Spleen (tissue), 11 donors: ENCODE measurements around the gene CDH18. TPM values are rescaled to one million over a fixed set of nuclear protein-coding genes. Genes with fewer than 3 reads are reported as not detected.

Source experiments
- DNase-seq: peaks from one replicate; pipeline ENCODE4 v3.0.0-alpha.2; 2020
- H3K27ac ChIP-seq, 8 donors: fragments of 200-600 bp; sonication (generic) in 7 of 8; 1 replicate in 4 of 8; 2 replicates in 4 of 8; pipeline versions ENCODE4 v1.5.0 to v1.8.0; 2016 to 2021; ENCODE audit warnings: inconsistent platforms in 4 of 8, mild to moderate bottlenecking in 4 of 8, moderate library complexity in 1 of 8
- H3K27me3 ChIP-seq, 7 donors: fragments of 200-600 bp; sonication (generic) in 6 of 7; replicated peaks in 1 of 7; 1 replicate in 4 of 7; 2 replicates in 3 of 7; pipeline versions ENCODE4 v1.5.0 to v1.8.0; 2016 to 2021; ENCODE audit warnings: inconsistent platforms in 3 of 7, mild to moderate bottlenecking in 1 of 7
- H3K36me3 ChIP-seq, 6 donors: fragments of 200-600 bp; sonication (generic) in 5 of 6; 1 replicate in 4 of 6; 2 replicates in 2 of 6; pipeline versions ENCODE4 v1.5.0 to v1.8.0; 2016 to 2021; ENCODE audit warnings: inconsistent platforms in 2 of 6
- H3K4me1 ChIP-seq, 6 donors: fragments of 200-600 bp; sonication (generic) in 5 of 6; 1 replicate in 3 of 6; 2 replicates in 3 of 6; pipeline versions ENCODE4 v1.5.0 to v1.8.0; 2016 to 2021; ENCODE audit warnings: inconsistent platforms in 3 of 6
- H3K4me3 ChIP-seq, 8 donors: fragments of 200-600 bp; sonication (generic) in 7 of 8; 1 replicate in 4 of 8; 2 replicates in 4 of 8; pipeline versions ENCODE4 v1.5.0 to v1.8.0; 2016 to 2021; ENCODE audit warnings: inconsistent platforms in 4 of 8, mild to moderate bottlenecking in 4 of 8, moderate library complexity in 2 of 8
- H3K9me3 ChIP-seq, 8 donors: fragments of 200-600 bp; sonication (generic) in 7 of 8; 1 replicate in 4 of 8; 2 replicates in 4 of 8; pipeline versions ENCODE4 v1.5.0 to v1.8.0; 2016 to 2021; ENCODE audit warnings: inconsistent platforms in 4 of 8
- POLR2A ChIP-seq, 3 donors: fragments of 450-650 bp; IDR thresholded peaks; one replicate each; pipeline ENCODE4 v1.5.1; 2017; ENCODE audit warnings: antibody characterized with exemption in 3 of 3, mild to moderate bottlenecking in 1 of 3
- POLR2AphosphoS5 ChIP-seq, 3 donors: sonication (generic); formaldehyde crosslinking; IDR thresholded peaks; one replicate each; pipeline ENCODE4 v1.5.1; 2017; ENCODE audit warnings: antibody characterized with exemption in 3 of 3
- WGBS, 5 donors: extraction: QIAGEN DNeasy Blood & Tissue Kit in 3 of 5; methylation state at CpG; one replicate each; pipeline versions ENCODE4 v1.1.5 to v1.1.7; 2013 to 2018; 5-methylcytosine and 5-hydroxymethylcytosine counted together
- intact Hi-C: fragments of 100-400 bp; cut with DNase I; formaldehyde crosslinking; loops from one replicate; pipeline ENCODE4 v1.15.0; 2023; ENCODE audit warnings: low total_unique reads
- polyA plus RNA-seq, 3 donors: library from polyadenylated mRNA; stranded (reverse); fragments of 200-250 nt; gene quantifications; one replicate each; pipeline ENCODE4 v1.2.1, GENCODE V29; 2013
- total RNA-seq, 7 donors: library from RNA; depleted of rRNA in 3 of 7; stranded (reverse); fragments of >200 nt in 3 of 7; fragmentation: NEBNext Ultra II Directional in 4 of 7; extraction: Animal tissue kit (Norgen Biotek cat#: 25700) in 4 of 7; gene quantifications; one replicate each; pipeline versions ENCODE4 v1.1.0 to v1.2.1, GENCODE V29; 2016 to 2021
- TF ChIP-seq, protein P1 (sequence below), 11 experiments: fragments of 200-600 bp in 7 of 11; fragments of 450-650 bp in 4 of 11; sonication (generic) in 4 of 11; IDR thresholded peaks in 8 of 11; conservative IDR thresholded peaks in 3 of 11; 1 replicate in 7 of 11; 2 replicates in 4 of 11; pipeline versions ENCODE4 v1.4.0 to v1.8.0; 2016 to 2021; ENCODE audit warnings: antibody characterized with exemption in 11 of 11, inconsistent platforms in 4 of 11, mild to moderate bottlenecking in 1 of 11
- donor health status: healthy with polysubstance abuse.
- donor health status: DM: no; HTN: no; CAD: no; lungs with moderate emphysema.
- donor health status: DM: no; HTN: no; CAD: no.
- donor health status: Bipolar disorder and iron deficiency.
- donor health status: healthy.
- donor health status: DM: no; HTN: no; CAD: no.
- donor health status: DM: yes; HTN: yes; CAD: no.

The CDH18 gene
- total and polyA plus RNA-seq, 10 donors = 0.26 TPM; not detected in 9

DNA sequence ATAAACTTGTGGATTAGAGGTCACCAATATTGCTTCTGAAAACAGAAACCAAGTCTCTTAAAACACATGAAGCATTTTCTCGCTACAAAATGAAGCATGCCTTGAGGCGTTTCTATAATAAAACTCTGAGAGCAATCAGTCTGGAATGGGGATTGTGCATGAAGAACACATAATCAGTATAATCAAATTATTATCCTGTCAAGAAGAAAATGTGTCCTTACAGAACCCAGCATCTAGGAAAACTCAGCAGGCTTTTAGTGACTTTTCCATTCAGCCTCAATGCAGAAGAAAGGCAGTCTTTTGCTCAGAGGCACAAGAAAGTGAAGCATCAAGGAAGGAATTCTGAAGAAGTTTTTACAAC is 121.9 kb downstream of the CDH18 start:
- DNase-seq = no peak
- intact Hi-C loops = no loop called here
- H3K36me3 ChIP-seq = no peaks in the 10 kb centered on the region
- no peak overlapping the region for H3K27ac ChIP-seq
- H3K4me1 ChIP-seq = no peaks in the 10 kb centered on the region
- H3K9me3 ChIP-seq = peaks cover 0 to 22% (median 7%) of the 10 kb centered on the region in 8 donors
- WGBS, 5 donors = 84 to 95% (median 87%) methylated on average over 2 of the region's 2 CpGs
- TF ChIP-seq POLR2AphosphoS5 (IDR thresholded peaks at IDR 0.05) (no peak), POLR2A (IDR thresholded peaks at IDR 0.05) (no peak)
- TF ChIP-seq, protein P1, sequence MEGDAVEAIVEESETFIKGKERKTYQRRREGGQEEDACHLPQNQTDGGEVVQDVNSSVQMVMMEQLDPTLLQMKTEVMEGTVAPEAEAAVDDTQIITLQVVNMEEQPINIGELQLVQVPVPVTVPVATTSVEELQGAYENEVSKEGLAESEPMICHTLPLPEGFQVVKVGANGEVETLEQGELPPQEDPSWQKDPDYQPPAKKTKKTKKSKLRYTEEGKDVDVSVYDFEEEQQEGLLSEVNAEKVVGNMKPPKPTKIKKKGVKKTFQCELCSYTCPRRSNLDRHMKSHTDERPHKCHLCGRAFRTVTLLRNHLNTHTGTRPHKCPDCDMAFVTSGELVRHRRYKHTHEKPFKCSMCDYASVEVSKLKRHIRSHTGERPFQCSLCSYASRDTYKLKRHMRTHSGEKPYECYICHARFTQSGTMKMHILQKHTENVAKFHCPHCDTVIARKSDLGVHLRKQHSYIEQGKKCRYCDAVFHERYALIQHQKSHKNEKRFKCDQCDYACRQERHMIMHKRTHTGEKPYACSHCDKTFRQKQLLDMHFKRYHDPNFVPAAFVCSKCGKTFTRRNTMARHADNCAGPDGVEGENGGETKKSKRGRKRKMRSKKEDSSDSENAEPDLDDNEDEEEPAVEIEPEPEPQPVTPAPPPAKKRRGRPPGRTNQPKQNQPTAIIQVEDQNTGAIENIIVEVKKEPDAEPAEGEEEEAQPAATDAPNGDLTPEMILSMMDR (IDR thresholded peaks at IDR 0.05 in 8 of 11, conservative IDR thresholded peaks at IDR 0.05 in 3 of 11) = no peak
- H3K4me3 ChIP-seq = no peak overlapping the region
- no peaks in the 10 kb centered on the region for H3K27me3 ChIP-seq

DNA sequence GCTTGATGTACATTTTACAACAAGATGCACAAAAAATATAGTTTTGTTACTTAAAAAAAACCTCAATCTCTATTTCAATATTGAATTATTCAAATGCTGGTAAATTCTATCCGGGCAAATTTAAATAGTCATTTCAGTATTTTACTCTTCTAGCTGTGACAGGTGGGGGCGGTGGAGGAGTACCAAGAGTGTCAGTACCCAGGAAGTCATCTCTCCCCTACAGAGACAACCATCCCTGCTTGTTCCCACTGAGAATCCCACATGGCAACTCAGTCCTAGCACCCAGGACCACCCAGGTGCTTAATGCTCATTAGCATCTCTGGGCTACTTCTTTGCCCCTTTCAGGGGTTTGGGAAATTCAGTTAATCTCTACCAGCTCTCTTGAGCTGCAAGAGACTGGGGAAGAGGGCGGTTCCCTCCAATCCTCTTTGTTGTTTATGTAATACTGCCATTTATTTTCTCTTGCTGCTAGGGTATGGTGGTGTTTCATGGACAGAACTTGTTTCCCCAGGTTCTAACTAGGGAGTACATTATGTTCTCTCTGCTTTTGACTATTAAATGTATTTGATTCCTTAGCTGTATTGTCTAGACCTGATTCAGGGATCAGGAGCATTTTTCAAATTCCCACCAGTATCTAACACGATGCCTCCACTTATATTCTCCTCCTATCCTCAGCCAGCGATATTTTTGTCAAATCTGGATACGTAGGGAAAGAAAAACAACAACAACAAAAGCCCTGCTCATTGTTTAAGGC is 122.5 kb downstream of the CDH18 start:
- DNase-seq = no peak
- TF ChIP-seq POLR2AphosphoS5 (IDR thresholded peaks at IDR 0.05) (no peak), POLR2A (IDR thresholded peaks at IDR 0.05) (no peak)
- H3K27me3 ChIP-seq = no peaks in the 10 kb centered on the region
- no peak overlapping the region for H3K27ac ChIP-seq
- H3K4me3 ChIP-seq = no peak overlapping the region
- no peaks in the 10 kb centered on the region for H3K36me3 ChIP-seq
- intact Hi-C loops = no loop called here
- no peaks in the 10 kb centered on the region for H3K4me1 ChIP-seq
- H3K9me3 ChIP-seq = peaks cover 0 to 23% (median 7%) of the 10 kb centered on the region in 8 donors
- 71 to 80% (median 76%) methylated on average over 6 of the region's 6 CpGs for WGBS, 5 donors

DNA sequence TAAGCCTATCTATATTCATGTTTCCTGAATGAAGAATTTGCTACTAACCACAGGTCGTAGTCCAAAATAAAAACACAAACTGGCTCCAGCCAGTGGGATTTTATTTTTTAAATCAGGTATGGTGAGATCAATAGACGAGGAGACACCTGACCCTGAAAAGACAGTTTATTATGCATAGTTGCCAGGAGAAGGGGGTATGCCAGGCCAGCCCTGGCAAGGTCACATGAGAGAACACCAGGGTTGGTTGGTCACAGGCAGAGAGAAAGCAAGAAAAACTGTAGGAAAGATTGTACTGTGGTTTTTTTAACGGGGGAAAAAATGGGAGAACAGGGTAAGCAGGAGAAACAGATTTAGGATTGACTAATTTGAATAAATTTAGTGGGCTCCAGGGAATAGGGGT is 125.3 kb downstream of the CDH18 start:
- H3K27me3 ChIP-seq = no peaks in the 10 kb centered on the region
- WGBS, 5 donors = 63 to 74% (median 70%) methylated on average over 3 of the region's 3 CpGs
- intact Hi-C loops = no loop called here
- no peaks in the 10 kb centered on the region for H3K36me3 ChIP-seq
- TF ChIP-seq POLR2AphosphoS5 (IDR thresholded peaks at IDR 0.05) = no peak
- TF ChIP-seq, protein P1 (IDR thresholded peaks at IDR 0.05 in 8 of 11, conservative IDR thresholded peaks at IDR 0.05 in 3 of 11) = no peak
- TF ChIP-seq POLR2A (IDR thresholded peaks at IDR 0.05) = no peak
- no peaks in the 10 kb centered on the region for H3K4me1 ChIP-seq
- DNase-seq = no peak
- H3K27ac ChIP-seq = no peak overlapping the region
- H3K4me3 ChIP-seq = no peak overlapping the region
- peaks cover 0 to 23% (median 7%) of the 10 kb centered on the region in 8 donors for H3K9me3 ChIP-seq

DNA sequence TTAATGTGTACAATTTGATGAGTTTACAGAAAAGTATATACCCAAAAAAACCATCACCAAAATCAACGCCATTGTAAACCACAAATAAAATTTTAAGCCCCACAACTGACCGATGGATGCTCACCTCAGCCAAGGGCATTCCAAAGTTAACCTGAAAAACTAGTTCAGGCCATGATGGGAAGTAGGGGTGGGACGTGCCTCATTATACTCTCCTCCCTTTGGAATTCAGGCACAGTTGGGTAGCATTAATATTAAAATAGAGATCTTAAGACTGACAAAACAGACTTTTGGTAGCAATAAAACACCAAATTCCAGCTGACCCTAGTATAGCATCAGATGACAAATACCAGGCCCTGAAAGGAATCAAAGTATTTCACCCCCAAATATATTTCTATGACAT is 129.0 kb downstream of the CDH18 start:
- Histone ChIP-seq H3K4me1 (no peaks in the 10 kb centered on the region), H3K4me3 (no peak overlapping the region), H3K27ac (no peak overlapping the region), H3K9me3 (peaks cover 0 to 16% (median 3%) of the 10 kb centered on the region in 8 donors), H3K27me3 (no peaks in the 10 kb centered on the region), H3K36me3 (no peaks in the 10 kb centered on the region)
- no peak for TF ChIP-seq POLR2A (IDR thresholded peaks at IDR 0.05)
- TF ChIP-seq, protein P1 (IDR thresholded peaks at IDR 0.05 in 8 of 11, conservative IDR thresholded peaks at IDR 0.05 in 3 of 11) = no peak
- TF ChIP-seq POLR2AphosphoS5 (IDR thresholded peaks at IDR 0.05) = no peak
- no peak for DNase-seq
- intact Hi-C loops = no loop called here
- 72 to 88% (median 79%) methylated on average over 3 of the region's 3 CpGs for WGBS, 5 donors
